AG09309 (cell line): ENCODE data around the gene CARTPT.

ENCODE experiments used
- DNase-seq: peaks from one replicate; pipeline ENCODE4 v3.0.0-alpha.2; 2010; ENCODE audit warnings: low read depth
- H3K4me3 ChIP-seq: 2 replicates; pipeline ENCODE4 v1.5.1; 2011; ENCODE audit warnings: mild to moderate bottlenecking, low read depth, low read length, moderate library complexity; ENCODE audit not compliant: control insufficient read depth
- CTCF ChIP-seq: IDR thresholded peaks from 2 replicates; pipeline ENCODE4 v1.5.1; 2011; ENCODE audit warnings: mild to moderate bottlenecking, low read depth, low read length, inconsistent platforms; ENCODE audit not compliant: insufficient read depth, control insufficient read depth; ENCODE audit errors: missing control alignments

The CARTPT gene

GRCh38 chr5:71731015-71731414 is 11.9 kb downstream of the CARTPT start:
- no peak for TF ChIP-seq CTCF
- no peak overlapping the region for H3K4me3 ChIP-seq
- no peak for DNase-seq

- TF ChIP-seq CTCF = no peak
- no peak for DNase-seq
- no peak overlapping the region for H3K4me3 ChIP-seq
Observed at GRCh38 chr5:71732011-71732410, 12.9 kb downstream of the CARTPT start.

GRCh38 chr5:71734141-71734540 is 15.1 kb downstream of the CARTPT start:
- TF ChIP-seq CTCF = no peak
- no peak overlapping the region for H3K4me3 ChIP-seq
- no peak for DNase-seq

- no peak overlapping the region for H3K4me3 ChIP-seq
- DNase-seq = no peak
- no peak for TF ChIP-seq CTCF
Observed at GRCh38 chr5:71737931-71738539, 19.0 kb downstream of the CARTPT start.

GRCh38 chr5:71738662-71739361 is 19.7 kb downstream of the CARTPT start:
- DNase-seq = no peak
- TF ChIP-seq CTCF = no peak
- no peak overlapping the region for H3K4me3 ChIP-seq

- DNase-seq = no peak
- no peak overlapping the region for H3K4me3 ChIP-seq
- no peak for TF ChIP-seq CTCF
Observed at GRCh38 chr5:71740015-71740753, 21.1 kb downstream of the CARTPT start.
